GM18870 (cell line): Measurements from ENCODE around the gene RASSF8.

Experiments
- ATAC-seq: cut with Tn5 transposase; IDR thresholded peaks from one replicate; pipeline ENCODE4 v1.9.1; 2021; ENCODE audit warnings: moderate library complexity; ENCODE audit not compliant: unreplicated experiment

The RASSF8 gene

DNA sequence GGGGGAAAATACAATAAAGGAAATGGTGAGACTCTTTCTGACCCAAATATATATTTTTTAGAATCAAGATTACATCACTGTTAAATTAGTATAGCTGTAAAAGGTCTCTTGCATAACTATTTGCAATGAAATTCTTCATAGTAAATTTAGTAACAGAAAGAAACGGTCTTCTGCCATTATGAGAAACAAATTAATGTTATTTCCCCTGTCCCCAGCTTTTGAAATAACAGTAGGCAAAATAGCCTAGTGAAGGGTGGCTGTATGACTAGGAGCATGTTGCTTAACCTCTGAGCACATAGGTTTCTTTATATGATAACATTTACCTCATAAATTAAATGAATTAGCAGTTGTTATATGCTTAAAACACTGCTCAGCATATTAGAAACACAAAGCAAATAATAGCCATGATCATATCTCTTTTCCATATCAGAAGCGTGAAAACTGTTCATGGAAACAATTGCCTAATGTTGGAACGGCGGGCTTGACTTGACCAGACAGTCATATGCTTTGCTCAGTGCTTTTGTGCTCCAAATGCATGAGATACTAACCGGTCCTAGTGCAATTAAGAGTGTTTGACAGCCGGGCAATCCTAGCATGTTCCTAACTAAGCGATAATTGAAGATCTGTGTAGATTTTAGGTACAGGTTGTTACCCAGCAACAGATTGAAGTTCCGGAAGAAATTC is 142.3 kb downstream of the RASSF8 start:
- ATAC-seq = no peak

DNA sequence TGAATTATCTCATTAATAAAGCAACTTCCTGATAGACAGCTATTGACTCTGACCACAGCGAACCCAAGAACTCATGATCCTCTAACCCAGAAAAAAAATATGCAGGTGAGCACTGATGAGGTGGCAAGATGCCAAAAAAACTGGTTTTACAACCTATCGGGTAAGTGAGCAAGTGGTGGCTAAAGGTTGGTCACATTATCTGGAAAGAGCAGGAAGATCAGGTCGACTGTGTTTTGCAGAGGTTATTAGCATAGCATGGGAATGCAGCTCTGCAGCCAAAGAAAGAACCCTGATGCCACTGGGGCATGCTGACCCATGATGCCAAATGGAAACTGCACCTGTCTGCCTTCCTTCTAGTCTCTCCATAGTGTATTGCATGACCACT is 142.9 kb downstream of the RASSF8 start:
- no peak for ATAC-seq

DNA sequence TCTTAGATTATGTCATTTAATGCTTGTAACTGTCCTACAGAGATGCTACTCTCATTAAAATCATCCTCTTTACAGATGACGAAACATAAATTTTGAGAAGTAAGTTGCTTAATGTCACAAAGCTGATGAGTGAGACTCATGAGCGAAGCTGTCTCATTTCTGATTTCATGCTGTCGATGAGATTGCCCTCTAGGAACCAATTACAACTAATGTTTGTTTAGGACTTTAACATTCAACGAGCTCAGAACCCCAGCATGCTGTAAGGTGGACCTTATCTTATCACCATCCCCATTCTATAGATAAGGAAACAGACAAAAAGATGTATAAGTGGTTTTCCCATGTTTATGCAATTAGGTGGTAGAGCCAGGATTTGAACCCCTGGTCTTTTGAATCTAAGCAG is 143.3 kb downstream of the RASSF8 start:
- no peak for ATAC-seq

DNA sequence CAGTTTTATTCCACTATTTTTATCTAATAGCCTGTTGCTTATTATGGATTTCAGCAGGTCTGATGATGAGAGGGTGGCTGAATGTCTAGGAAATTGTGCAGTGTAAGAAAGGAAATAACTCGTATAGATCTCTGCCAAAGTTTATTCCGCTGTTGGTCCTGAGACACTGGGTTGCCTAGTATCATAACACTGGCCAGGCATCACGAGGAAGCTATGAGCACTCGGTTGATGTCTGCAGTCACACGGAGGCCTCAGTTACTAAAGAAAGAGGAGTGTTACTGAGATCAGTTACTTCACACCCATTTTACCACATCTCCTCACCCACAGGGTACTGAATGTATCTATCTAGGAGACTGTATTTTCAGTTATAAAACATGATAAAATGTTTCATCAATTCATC is 144.5 kb downstream of the RASSF8 start:
- no peak for ATAC-seq

DNA sequence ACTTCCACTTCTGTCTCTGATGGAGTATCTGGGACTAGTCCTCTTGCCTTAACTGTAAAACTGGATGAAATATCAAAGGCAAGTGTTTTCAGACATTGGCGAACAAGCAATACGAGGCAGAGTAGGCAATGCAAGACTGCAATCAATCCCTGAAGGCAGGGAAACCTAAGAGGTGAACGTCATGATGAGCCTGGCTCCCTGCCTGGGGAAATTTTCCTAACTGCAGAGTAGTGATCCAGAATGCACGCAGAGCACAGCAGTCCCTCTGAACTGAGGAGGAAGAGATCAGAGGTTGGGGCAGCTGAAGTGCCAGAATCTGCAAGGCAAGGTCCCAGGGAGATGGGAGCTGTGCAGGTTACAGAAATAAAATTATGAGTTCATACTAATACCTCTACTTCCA is 147.9 kb downstream of the RASSF8 start:
- no peak for ATAC-seq

DNA sequence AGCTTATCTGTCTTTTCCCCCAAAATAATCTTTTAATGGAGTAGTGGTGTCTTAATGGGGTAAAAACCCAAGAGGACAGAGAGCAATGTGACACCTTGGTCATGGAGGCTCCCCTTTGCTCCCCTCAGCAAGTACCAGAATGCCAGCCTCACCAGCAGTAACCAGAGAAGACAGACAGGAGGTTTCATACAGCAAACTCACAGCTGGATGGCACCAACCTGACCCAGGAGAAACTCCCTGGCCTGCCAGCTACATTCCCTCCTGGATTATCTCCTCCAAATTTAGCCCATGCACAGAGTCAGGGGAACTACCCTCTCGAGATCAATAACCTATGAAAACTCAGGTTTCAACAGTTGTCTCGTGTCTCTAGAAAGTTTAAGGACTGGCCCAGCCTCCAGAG is 150.4 kb downstream of the RASSF8 start:
- ATAC-seq = no peak

DNA sequence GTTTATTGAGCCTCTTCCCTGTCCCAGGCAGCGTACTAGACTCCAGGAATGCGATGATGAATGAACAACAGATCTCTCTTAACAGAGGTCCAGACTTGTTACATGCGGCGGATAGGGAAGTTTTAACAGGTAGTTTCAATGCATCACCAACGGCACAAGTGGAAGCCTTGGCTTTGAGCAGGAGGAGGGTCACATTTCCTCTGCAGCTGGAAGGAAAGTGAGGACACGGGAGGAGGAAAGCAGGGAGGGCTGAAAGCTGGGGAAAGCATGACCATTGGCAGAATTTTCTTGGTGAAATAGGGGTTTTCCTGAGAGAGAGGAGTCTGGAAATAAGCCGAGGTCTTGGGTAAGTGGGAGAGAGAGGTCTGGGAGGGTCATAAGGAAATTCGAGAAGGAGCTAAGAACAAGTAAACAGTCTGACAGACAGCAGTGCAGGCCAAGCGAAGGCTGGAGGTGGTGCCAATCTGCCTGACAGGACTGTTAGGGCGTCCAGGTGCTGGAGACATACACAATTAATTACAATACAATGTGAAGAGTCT is 150.9 kb downstream of the RASSF8 start:
- ATAC-seq = no peak

DNA sequence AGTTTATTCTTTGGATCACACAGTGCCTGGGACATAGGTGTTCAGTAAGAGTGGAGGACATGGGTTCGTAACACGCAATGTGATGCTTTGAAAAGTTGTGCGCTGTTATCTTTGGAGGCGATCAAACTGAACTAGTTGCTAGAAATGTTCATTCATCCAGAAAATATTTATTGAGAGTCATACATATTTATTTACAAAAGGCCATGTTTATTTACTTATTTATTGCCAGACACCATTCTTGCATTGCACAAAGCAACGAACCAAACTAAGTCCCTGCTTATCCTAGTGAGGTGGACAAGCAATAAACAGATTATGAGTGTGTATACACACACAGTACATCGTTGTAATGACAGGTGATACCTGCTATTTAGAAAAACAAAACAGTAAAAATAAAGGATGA is 153.8 kb downstream of the RASSF8 start:
- ATAC-seq = no peak

DNA sequence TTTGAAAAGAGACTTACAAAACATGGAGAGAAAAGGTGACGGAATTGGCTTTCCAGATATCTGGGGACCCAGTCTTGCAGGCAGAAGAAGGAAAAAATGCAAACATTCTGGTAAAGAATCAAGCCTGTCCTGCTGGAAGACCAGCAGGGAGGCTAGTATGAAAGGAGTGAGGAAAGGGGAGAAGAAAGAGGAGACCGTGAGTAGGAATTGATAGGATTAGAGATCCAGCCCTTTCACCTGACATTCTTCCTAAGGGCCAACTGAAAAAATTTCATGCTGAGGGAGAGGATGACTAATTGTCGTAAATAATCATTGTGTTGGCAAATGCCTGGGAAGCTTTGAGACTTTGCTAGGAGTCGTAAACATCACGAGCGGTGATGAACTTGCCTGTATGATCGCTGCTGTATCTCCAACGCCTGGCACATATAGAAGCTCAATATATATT is 154.2 kb downstream of the RASSF8 start:
- no peak for ATAC-seq

DNA sequence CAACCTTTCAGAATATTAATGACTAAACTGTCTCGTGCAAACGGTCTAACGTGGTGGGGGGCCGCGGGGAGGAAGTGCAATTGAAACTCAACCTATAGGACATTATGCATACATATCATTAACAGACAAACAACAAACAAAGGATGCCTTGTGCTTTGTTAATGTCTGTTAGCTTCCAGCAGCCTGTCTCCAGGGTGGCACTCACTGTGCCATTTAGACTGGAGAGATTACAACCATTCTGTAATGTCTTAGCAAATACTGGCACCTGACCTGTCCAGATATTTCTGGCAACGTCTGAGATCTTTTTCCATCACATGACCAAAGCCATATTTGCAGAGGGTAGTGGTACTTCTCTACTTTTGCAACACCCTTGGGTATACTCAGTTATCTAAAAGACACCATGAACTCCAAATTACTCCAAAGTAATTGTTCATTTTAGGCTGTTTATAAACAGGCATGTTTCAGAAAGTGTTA is 154.7 kb downstream of the RASSF8 start:
- no peak for ATAC-seq

DNA sequence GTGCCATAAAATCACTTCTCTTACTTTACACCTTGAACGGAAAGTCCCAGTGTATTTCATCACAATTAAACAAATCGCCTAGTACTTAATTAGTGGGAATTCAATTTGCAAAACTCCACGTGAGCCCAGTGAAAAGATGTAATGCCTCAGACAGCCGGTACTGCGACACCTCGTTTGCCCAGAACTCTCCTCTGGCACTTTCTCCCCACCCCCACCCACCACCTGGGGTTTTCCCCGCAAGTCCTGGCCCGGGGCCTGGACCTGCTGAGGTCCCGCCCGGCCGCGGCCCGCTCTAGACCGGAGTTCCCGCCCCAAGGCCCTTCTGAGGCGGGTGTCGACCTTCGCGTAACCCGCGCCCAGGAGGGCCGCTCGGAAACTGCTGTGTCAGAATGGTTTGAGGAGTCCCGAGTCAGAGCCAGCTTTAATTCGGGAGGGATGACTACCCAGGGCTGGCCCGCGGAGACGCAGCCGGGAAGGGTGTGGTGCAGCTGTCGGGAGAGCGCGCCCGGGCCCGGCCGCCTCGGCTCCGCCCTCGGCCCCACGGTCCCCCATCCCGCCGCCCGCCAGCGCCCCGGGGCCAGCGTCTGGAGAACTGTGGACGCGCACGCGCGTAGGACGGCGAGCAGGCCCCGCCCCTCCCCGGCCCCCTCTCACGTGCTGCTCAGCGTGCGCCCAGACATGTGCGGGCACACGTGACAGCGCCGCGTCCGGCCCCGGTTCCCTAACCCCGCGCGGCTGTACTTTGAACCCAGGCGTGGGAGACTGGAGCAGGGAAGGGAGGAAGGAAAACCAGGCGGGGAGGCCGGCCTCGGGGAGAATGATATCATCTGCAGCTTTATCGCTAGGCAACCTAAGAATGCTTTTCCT is 155.6 kb downstream of the RASSF8 start:
- peak; percentile 46 for ATAC-seq

DNA sequence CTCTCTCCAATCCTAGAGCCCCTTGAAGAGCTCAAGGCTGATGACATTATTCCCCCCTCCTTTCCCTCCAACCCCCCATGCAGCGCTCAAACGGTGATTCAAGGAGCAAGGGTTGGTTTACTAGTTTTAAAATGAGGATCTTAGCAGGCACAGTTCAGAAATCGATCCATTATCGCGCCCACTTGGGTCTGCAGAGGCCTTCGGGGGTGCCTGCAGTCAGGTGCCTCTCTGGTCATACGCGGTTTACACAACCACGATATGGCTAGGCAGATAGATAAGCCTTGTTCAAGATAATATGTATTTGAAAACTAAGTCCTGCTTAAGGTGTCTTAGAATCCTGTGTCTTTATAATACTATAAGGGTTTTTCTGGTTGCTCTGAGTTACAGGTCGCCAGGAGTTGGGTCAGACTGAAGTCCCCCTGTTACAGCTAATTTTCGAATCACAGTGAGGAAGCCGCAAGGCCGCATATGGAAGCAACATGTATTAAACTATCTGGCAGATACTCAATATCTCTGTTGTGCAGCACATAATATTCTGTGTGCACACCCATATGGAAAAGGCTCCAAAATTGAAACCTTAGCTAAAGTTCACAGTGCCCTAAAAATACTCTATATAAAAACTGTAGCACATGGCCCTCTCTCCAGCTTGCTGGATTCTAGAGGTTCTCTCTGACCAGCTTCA is 156.4 kb downstream of the RASSF8 start:
- ATAC-seq = no peak

DNA sequence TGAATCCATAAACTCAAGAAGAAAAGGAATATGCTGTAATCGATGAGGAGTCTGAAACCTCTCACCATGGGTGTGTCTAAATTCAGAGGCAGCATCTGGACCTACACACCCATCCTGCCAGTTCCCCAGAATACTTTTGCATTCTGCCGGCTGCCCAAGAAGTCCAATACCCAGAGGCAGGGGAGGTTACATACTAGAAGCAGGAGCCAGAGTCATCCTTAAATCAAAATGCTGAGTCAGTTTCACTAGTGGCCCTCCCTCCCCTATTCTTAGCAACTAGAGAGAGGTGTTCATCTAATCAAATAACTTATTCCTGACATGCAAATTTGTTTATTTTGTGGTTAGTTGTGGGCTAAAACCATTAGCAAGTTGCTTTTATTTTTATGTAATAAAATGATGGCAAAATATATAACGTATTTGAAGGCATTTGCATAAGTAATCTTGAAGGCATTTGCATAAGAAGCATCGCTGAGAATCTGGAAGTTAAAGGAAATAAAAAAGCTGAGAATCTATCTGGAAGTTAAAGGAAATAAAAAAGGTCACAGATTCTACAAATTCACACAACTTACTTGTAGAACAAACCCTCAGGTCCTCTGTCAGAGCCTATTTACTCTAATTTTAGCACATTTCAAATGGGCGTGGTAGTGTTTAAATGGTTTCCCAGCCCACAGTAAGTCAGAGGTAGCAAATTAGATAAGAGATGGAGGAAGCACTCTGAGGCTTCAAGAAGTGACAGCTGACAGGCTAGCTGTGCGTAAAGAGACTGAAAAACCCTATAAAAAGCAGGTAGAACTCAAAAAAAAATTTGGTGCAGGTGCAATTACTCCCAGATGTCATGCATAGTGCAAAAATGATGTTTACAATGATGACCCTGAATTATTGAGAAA is 158.6 kb downstream of the RASSF8 start:
- ATAC-seq = no peak

DNA sequence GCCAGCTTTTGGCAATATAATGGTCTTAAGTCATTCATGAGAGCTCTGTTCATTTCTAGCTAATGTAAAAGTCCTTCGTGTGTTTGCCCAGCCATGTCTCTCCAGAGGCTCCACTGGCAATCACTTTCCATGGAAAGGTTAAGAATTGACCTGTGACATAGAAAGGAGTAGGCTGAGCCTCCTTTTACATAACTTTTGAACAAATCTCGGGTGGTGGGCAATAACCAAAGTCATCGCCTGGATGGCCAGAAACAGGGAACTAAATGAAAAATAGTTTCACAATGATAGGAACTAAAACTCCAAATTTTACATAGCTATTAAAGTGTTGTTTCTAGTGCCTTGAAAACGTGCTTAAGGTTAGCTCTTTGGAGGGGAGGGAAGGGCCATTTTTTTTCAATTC is 159.8 kb downstream of the RASSF8 start:
- ATAC-seq = no peak

DNA sequence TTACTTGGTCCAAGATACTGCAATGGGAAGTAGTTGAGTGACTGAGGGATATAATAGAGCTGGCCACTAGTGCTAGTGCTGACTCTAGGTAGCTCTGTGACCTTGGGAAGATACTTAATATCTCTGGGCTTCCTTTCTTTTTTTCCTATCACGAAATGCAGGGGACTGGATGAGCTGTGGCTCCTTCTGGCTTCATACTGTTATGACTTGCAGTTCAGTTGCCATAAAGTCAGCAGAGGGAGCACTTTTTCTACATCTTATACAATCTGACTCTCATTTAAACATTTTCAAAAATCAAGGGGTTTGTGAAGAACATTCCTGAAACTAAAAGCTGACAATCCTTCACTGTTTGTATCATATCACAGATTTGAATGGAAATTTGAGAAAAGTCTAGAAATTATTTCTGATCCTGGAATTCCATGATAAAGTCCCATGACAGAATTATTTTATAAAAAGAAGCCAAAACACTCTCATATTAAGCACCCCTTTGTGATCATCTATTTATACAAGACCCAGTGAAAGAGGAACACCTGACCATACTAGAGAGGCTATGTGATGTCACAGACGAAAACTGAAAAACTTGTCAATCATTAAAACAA is 161.0 kb downstream of the RASSF8 start:
- no peak for ATAC-seq

DNA sequence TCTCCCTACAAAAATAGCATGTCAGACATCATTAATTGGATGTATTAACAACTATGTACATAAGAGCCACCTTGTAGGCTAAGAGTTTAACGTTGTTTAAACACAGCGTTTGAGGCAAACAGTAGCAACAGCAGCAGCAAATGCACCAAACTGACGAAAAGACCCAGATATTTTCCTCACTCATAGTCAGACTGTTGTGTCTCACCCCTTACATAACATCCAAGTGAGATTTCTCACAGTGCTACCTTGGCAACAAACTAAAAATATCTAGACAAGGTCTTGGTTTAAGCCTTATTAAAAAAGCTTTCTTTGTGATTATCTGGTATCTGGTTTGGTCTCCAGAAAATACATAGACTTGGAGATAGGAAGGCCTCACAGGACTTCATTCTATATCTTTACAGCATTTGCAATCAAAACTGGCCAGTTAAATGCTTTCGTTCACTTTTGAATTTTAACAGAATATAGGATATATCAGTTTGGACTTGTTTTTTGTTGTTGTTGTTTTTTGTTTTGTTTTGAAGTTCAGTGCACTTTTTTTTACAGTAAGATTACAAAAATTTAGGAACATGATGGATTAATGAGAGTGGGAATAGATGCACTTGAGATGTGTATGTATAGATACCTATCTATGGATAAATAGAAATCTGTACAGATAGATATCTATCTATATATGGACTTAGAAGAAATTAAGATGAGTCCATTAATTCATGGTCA is 162.2 kb downstream of the RASSF8 start:
- ATAC-seq = no peak

DNA sequence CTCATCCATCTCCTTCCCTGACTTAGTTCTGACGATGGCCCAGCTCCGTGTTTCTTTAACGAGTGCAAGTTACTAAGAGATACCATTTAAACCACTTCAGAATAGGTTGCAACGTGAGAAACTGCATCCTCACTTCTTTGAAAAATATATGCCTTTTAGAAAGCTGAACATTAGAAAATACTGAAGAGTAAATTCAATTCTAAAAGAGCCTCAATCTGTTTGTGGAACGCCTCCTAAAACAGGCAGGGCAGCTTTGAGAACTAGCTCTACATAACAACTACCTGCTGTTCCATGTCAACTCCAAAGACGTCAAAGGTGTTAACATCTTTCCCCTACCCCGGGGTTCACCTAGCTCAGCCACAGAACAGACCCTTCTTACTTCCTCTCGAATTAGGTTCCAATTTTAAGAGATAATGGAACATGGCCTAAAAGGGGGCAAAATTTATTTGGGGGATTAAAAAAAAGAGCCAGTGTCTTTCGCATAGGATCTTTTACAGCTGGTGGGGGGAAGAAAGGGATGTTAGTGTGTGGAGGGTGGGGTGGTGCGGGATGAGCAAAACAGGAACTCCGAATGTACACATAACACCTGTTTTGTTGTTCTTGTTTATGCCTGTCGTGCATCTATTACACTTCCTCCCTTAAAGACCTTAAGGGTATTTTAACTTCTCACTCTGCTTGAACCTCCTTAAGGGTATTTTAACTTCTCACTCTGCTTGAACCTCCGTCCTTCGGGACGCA is 163.0 kb downstream of the RASSF8 start:
- ATAC-seq = no peak

DNA sequence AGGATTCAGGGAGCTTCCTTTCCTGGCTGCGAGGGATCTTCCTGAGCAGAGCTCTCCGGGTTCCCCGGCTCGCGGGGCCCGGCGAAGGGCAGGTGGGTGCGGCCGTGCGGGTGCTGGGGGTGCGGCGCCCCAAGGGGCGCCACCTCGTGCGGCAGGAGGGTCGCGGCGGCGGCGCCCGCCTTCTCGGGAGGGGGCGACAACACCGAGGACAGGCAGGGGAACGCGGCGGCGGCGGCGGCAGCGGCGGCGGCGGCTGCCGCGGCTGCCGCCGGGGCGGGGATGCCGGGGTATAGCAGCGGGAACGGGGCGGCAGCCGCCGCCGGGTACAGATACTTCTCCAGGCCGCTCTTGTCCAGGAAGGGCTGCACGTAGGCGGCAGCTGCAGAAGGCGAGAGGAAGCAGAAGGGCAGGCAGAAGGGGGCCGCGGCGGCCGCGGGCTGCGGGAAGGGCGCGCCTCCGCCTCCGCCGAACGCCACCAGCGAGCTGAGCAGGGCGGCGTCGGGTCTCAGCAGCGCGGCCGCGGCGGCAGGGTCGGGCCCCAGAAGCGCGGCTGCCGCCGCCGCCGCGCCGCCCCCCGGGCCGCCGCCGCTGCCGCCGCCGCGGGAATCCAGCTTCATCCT is 163.7 kb downstream of the RASSF8 start:
- no peak for ATAC-seq
